NCI-H82 treated with DMSO at 0.1 percent for 48 hours (cell line): ENCODE data around the gene STRAP.
A peak's percentile ranks its signal among the peaks of the same experiment; 100 is the strongest.

Source experiments
- DNase-seq: peaks from one replicate; lab custom pipeline; 2025; ENCODE audit not compliant: unreplicated experiment; lab: John Stamatoyannopoulos, UW

STRAP gene, protein sequence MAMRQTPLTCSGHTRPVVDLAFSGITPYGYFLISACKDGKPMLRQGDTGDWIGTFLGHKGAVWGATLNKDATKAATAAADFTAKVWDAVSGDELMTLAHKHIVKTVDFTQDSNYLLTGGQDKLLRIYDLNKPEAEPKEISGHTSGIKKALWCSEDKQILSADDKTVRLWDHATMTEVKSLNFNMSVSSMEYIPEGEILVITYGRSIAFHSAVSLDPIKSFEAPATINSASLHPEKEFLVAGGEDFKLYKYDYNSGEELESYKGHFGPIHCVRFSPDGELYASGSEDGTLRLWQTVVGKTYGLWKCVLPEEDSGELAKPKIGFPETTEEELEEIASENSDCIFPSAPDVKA

DNA sequence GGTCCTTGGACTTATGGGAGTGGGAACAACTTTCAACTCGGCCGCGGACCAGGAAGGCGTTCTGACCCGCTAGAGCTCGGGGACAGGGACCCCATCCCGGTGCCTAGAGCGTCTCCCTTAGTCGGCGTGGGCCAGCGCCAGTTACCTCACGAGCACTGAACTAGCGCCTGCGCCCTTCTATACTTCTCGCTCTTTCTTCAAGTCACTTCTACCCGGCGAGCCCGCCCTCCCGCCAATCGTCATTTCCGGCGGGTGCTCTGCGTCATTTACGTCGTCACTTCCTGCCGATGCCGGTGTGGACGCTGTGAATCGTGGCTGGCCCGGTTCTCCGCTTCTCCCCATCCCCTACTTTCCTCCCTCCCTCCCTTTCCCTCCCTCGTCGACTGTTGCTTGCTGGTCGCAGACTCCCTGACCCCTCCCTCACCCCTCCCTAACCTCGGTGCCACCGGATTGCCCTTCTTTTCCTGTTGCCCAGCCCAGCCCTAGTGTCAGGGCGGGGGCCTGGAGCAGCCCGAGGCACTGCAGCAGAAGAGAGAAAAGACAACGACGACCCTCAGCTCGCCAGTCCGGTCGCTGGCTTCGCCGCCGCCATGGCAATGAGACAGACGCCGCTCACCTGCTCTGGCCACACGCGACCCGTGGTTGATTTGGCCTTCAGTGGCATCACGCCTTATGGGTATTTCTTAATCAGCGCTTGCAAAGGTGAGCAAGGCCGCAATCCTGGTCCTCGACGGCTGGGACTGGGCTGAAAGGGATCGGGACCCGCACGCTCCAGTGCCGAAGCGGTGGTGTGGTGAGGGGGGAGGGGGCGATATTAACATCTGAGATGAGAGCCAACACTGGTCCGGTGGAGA, at the start of gene STRAP:
Gene STRAP (plus strand): TSS at position 270 of the 854 bp plus-strand sequence. CDS start 321 bp downstream, at position 591.
- peak; percentile 96 for DNase-seq

DNA sequence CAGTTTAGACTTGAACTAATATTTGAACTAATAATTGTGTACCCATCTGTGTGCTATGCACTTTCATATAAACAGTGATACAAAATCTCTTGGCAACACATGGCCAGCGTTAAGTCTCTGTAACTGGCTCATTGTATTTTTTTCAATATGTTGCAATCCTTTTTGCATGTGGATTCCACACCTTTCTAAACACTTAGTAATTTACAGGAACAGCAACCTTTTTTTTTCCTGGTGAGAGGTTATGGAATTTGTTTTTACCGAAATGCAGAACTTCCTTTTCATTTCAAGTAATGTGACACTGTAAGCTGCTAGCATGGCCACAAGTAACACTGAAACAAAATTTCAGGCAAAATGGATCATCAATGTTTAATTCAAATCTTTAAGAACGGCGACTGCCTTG, 47.6 kb upstream of the STRAP start:
- no peak for DNase-seq

DNA sequence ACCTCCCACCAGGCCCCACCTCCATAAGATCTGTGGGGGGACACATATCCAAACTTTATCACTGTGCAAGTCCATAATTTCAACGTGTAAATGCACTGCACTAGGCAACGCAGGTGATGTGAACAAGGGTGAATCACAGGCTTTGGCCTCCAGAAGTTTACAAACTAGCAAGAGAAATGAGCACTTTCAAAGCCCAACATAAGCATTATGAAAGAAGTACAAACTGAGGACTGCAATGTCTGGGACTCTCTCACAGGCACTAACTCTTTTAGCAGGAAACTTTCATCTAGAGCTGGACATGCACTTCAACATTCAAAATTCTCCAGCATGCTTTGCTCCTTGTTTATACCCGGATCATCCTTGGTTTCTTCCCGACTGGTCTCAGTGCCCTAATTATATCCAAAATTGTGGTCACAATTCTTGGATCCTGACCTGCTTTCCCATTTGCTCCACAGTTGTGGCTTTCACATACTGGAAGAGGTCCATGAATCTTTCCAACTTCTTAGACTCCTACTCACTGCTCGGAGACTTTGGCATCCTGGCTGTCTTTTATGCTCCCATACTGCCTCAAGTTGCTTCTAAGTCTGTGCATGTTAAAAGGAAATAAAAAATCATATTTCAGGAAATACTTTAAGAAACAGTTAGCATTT, 44.9 kb upstream of the STRAP start:
- no peak for DNase-seq

DNA sequence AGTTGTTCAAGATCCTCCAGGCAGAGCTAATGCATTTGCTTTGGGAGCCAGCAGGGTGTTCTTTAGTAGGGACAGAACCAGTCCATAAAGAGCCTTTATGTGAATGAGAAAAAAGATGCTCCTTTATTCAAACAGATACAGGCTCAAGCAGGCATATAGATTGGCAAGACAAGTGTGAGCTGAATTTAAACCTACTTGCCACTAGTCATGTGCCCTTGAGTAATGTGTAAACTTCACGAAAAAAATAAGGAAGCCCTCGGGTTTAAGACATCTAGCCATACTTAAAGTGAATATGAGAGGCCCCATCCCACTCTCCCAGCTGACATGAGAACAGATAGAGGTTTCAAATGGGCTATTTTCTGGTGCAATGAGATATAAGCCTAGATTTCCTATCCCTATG, 43.1 kb upstream of the STRAP start:
- DNase-seq = no peak

DNA sequence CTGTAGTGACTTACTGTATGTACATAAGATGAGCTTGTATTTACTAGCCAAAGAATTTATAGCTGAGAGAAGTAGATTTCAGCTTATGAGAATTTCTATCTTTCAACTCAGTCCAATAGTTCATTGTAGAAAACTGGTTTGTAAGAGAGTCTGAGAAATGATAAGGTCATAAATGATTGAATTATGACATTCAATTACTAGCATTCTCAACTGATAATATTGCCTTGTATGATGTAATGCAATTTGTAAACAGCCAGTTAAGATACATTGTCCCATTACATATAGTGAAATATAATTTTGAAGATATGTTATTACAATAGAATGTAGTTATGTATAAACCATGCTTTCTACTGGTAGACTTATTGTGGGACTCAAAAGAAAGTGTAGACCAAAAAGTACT, 42.5 kb upstream of the STRAP start:
- no peak for DNase-seq

- no peak for DNase-seq
Measured at GRCh38 chr12:15842108-15842507, 40.1 kb upstream of the STRAP start.

DNA sequence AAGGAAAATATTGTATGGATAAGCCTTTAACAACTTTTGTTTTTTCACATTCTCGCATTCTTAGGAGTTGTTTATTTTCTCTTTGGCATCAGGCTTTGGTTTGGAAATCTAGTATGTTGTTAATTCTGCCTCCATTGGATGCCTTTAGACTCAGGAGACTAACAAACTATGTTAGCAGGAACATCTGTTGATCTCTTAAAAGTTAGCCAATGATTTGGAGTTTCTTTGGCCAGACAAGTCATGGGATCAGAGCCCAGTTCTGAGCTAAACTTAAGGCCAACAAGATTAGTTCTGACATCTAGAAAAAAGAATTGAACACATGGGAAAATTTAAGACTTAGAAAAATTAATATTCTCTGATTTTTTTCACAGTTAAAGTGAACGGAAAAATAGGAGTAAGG, 35.3 kb upstream of the STRAP start:
- DNase-seq = no peak

GRCh38 chr12:15848606-15849005, 33.6 kb upstream of the STRAP start:
- no peak for DNase-seq

- DNase-seq = peak; percentile 35
Measured at GRCh38 chr12:15851045-15851620, 31.1 kb upstream of the STRAP start.

DNA sequence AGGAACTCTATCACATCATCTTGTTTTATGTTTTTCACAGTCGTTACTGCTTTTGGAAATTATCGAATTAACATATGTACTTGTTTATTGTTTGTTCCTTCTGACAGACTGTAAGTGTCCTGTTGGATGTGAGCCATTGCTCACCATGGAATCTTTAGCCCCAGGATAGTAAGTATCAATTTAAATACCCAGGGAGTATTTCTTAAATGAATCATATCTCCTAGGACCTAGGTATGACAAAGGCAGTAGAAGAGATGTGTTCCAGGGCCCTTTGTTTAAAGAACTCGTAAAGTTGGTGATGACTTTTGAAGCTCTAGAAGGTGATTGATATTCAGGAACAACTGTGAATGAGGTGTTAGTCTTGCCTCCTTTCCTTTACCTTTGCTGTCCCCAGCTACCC, 30.3 kb upstream of the STRAP start:
- DNase-seq = no peak

DNA sequence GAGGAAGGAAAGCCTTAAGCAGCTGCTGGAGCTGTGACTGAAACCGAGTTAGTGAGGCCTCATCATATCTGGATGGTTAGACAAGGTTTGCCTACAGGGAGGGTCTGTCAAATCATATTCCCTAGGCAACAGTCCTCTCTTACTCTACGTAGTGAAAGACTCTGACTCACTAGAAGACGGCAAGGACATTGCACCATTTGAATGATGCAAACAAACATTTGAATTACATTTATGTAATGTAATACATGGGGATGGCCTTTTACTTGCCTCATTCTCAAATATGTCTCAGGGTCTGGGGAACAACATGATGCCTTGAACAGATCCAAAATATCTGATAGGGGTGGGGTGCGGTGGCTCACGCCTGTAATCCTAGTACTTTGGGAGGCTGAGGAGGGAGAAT, 29.8 kb upstream of the STRAP start:
- no peak for DNase-seq

DNA sequence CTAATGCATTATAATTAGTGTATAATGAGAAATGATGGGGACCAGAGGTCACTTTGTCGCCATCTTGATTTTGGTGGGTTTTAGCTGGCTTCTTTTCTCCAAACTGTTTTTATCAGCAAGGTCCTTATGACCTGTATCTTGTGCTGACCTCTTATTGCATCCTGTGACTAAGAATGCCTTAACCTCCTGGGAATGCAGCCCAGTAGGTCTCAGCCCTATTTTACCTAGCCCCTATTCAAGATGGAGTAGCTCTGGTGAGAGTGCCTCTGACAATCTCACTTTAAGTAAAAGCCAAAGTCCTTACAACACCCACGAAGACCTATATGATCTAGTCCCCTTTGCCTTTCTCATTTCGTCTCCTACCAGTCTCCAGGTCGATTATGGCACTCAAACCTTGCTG, 28.3 kb upstream of the STRAP start:
- no peak for DNase-seq

- DNase-seq = peak; percentile 80
Measured at GRCh38 chr12:15854916-15855315, 27.3 kb upstream of the STRAP start.

GRCh38 chr12:15855646-15856045, 26.5 kb upstream of the STRAP start:
- no peak for DNase-seq

- peak; percentile 63 for DNase-seq
Measured at GRCh38 chr12:15856097-15856982, 25.8 kb upstream of the STRAP start.

GRCh38 chr12:15858353-15858752, 23.8 kb upstream of the STRAP start:
- no peak for DNase-seq

GRCh38 chr12:15859116-15859515, 23.1 kb upstream of the STRAP start:
- no peak for DNase-seq

DNA sequence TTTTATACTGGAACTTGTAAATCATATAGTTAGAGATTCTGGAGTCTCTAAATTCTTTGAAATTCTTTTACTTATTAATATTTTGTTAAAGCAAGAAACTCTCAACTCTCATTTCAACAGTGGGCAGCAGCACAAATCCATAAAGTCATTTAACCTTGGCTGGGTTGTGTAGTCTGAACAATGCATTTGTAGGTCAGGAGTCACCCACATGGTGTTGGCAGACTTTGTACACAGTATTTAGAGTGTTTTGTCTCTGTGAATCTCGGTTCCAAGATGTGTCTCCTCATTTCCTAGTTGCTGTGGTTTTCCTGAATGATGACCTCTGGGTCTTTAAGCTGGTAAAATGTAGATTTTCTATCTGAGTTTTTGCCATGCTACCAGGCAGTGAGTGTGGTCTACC, 20.8 kb upstream of the STRAP start:
- no peak for DNase-seq

DNA sequence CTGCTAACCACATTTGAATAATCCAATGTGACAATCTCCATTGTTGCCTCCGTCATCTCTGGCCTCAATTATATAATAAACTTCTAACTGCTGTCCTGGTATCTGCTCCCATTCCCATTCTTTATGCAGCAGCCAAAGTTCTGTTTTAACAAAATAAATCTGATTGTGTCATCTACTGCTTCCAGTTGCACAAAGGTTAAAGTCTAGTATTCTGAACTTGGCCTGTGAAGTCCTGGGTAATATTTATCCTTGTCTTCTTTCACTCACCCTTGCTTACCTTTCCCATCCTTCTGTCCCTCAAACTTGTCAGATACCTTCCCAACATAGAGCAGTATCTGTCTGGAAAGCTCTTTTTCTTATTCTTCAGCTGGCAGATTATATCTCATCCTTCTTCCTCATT, 19.3 kb upstream of the STRAP start:
- no peak for DNase-seq

DNA sequence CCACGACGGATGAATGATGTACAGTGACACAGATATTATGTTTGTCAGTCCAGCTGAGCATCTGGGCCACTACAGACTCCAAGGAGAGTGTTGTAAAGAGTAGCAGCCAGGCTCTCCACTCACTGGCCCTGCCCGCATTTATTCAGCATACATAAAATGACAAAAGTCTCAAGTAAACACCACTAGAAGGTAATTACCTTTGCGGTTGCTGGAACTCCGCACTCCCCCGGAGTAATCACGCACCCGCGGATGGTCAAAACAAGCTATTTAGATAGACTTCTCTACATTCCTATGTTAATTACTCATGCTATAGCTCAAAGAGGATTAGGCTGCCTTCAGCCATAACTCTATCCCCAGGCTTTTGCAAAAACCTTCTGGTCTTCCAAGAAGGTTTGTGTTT, 18.8 kb upstream of the STRAP start:
- DNase-seq = no peak
